HG03135 (cell line): Measurements from ENCODE around the gene HSPA6.
"Not testable (repeated sequence)": the region's sequence is repeated elsewhere in the genome, so short reads cannot be mapped to it uniquely, and the experiment has no call there.

Source experiments
- ATAC-seq: cut with Tn5 transposase; IDR thresholded peaks from one replicate; pipeline ENCODE4 v1.9.1; 2021; ENCODE audit warnings: mild to moderate bottlenecking, moderate library complexity; ENCODE audit not compliant: unreplicated experiment

The HSPA6 gene

DNA sequence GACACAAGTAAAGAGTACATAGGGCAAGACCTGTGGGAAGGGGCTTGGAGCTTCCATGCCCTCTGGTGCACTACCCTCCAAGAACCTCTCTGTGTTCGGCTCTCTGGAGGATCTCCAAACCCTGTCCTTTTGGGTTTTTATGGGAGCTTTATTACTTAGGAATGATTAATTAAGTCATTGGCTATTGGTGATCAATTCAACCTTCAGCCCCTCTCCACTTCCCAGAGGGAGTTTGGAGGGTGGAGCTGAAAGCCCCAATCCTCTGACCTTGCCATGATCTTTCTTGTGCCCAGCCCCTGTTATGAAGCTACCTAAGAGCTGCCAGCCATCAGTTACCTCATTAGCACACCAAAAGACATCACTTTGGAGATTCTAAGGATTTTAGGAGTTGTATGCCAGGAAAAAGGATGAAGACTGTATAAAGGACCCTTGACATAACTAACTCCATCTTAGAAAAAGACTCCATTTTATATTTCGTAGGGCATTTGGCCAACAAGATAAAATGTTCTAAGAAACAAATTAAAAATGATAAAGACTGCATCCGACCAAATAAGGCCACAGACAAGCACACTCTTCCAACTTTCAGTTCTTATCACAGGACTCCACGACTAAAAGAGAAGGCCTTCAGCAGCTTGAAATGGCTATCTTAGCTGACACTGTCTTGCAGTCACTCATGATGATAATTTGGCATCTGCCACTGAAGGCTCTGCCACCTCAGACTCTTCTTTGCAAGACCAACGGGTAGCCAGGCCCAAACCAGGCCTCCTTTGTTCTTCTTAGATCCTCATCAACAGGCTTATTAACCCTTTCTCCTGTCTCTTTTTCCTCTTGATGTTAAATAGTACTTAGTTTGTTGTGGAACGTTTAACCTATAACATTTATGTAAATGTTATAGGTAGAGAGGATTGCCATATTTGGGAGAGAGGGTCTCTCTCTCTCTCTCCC, 33.4 kb downstream of the HSPA6 start:
- ATAC-seq: not testable (repeated sequence)

DNA sequence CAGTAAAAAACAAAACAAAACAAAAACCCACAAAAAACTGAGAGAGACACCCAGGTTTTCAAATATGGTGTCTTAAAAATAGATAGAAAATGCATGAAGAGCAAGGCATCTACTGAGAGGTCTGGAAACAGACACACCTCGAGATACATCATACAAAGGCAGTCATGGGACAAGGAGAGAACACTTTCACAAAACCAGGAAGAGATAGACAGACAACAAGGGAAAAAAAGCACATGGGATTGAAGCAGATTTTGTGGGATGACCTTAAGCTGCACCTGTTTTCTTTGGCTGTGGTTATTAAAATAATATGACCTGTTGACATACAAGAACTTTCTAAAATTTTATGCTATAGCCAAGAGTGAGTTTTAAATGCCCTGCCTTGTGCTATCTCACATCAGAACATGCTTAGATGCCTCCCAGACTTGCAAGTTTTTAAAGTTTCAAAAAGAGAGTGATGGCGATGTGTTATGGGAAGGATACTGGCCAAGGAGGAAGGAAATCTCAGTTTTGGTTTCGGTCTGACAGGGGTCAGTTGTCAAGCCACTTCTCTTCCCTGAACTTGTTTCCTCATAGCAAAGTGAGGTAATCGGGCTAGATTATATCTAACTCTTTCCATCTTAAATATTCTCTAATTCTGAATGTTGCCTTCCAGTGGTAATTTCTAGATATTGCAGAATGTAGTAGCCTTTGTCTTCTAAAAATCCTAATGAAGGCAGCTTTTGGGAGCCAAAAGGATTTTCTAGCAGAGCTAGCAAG, 36.8 kb downstream of the HSPA6 start:
- ATAC-seq: not testable (repeated sequence)

DNA sequence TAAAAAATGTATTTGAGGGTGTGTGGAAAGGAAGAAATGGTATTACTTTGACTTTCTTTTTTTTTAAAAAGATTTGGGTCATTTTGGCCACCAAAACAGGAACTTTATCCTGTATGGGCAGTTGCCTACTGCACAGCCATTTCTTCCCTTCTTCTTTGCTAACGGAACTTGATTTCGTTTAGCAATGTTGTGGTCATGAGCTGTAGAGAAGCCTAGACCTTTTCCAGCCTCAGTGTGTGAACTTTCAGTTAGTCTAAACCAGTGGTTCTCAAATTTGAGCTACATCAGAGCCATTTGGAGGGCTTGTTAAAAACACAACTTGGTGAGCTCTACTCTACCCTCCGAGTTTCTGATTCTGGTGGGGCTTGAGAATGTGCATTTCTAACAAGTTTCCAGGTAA, 38.1 kb downstream of the HSPA6 start:
- not testable (repeated sequence) for ATAC-seq

DNA sequence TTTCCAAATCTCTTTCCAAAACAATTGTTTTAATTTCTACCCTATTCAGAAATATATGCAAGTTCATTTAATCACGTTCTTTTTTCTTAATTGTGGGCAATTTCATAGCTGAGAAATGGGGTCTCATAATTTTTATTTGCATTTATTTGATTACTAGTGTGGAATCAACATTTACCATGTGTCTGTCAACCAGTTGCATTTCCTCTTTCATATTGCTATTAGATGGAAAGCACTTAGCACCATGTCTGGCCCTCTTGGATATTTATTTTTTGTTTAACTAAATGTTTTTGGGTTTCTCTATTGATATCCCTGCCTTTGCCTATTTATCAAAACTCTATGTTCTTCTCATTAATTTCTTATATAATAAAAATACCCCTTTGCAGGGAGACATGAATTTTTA, 39.2 kb downstream of the HSPA6 start:
- ATAC-seq: not testable (repeated sequence)

- not testable (repeated sequence) for ATAC-seq
Measured at GRCh38 chr1:161566602-161566960, 42.2 kb downstream of the HSPA6 start.

- not testable (repeated sequence) for ATAC-seq
Measured at GRCh38 chr1:161571703-161572102, 47.4 kb downstream of the HSPA6 start.
